Subcutaneous abdominal adipose tissue (tissue), 5 donors: ENCODE data around the gene GPR15LG.
A peak's percentile ranks its signal among the peaks of the same experiment; 100 is the strongest.

Experiments used
- H3K27ac ChIP-seq: one replicate; pipeline ENCODE4 v1.7.0; 2013; ENCODE audit warnings: low read depth, mild to moderate bottlenecking, inconsistent platforms, low read length, moderate library complexity
- H3K27me3 ChIP-seq, 5 donors: one replicate each; pipeline ENCODE4 v1.7.0; 2013; ENCODE audit warnings: low read length in 5 of 5, inconsistent platforms in 1 of 5; ENCODE audit not compliant: control insufficient read depth in 5 of 5, insufficient read depth in 4 of 5
- H3K36me3 ChIP-seq, 5 donors: one replicate each; pipeline ENCODE4 v1.7.0; 2013; ENCODE audit warnings: low read length in 5 of 5; ENCODE audit not compliant: control insufficient read depth in 5 of 5, insufficient read depth in 5 of 5
- H3K4me1 ChIP-seq, 5 donors: one replicate each; pipeline ENCODE4 v1.7.0; 2013; ENCODE audit warnings: low read length in 5 of 5, mild to moderate bottlenecking in 3 of 5, moderate library complexity in 1 of 5; ENCODE audit not compliant: control insufficient read depth in 5 of 5, insufficient read depth in 5 of 5
- H3K4me3 ChIP-seq, 5 donors: one replicate each; pipeline ENCODE4 v1.7.0; 2013; ENCODE audit warnings: low read length in 5 of 5, low read depth in 1 of 5
- H3K9ac ChIP-seq, 5 donors: one replicate each; pipeline ENCODE4 v1.7.0; 2013; ENCODE audit warnings: low read length in 5 of 5, mild to moderate bottlenecking in 4 of 5, moderate library complexity in 3 of 5
- H3K9me3 ChIP-seq, 5 donors: one replicate each; pipeline ENCODE4 v1.7.0; 2013; ENCODE audit warnings: low read length in 5 of 5; ENCODE audit not compliant: control insufficient read depth in 5 of 5
- donor health status: healthy.
- donor health status: healthy.
- donor health status: healthy.
- donor health status: healthy.
- donor health status: healthy.

Gene GPR15LG

DNA sequence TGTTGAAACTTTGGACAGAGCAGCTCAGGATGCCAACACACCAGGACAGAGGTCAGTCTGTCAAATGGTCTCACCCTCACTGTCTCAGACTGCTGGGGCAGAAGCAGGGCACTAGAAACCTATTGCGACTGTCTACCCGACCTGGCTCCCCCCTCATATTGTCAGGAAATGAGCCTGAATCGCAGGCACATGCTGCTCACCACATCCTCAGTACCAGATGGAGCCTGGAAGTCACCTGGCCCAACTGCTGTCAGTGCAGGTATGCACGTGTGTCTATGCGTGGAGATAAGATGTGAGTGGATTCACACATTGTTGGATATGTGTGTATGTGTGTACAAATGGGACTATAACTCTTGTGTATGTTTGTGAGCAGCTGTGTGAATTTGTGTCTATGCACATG is 17.5 kb downstream of the GPR15LG start:
- peaks cover 0 to 23% (median 12%) of the 10 kb centered on the region in 5 donors for H3K4me1 ChIP-seq
- H3K9me3 ChIP-seq = no peaks in the 10 kb centered on the region
- H3K27me3 ChIP-seq = peaks cover 26 to 33% (median 30%) of the 10 kb centered on the region in 5 donors
- H3K9ac ChIP-seq = no peak overlapping the region
- no peak overlapping the region for H3K4me3 ChIP-seq
- no peak overlapping the region for H3K27ac ChIP-seq
- no peaks in the 10 kb centered on the region for H3K36me3 ChIP-seq

DNA sequence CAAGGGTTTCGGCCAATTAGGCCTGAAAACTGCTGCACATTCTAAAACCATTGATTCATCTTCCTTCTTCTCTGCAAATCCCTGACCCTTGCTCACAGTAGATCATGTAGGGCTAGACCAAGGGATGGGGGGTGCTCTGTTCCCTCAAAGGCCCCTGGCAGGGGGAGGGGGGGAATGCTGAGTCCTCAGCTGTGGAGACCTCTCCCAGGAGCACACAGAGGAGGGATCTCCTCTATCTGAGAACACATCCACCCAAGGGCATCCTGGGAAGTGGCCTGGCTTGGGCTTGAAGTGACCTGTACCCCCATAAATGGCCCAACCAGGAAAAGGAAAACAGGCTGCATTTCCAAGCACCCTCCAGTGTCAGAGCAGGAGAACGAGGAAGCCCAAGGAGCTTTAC is 19.7 kb downstream of the GPR15LG start:
- Histone ChIP-seq H3K4me1 (peaks cover 0 to 23% (median 12%) of the 10 kb centered on the region in 5 donors), H3K36me3 (no peaks in the 10 kb centered on the region), H3K9ac (no peak overlapping the region)

DNA sequence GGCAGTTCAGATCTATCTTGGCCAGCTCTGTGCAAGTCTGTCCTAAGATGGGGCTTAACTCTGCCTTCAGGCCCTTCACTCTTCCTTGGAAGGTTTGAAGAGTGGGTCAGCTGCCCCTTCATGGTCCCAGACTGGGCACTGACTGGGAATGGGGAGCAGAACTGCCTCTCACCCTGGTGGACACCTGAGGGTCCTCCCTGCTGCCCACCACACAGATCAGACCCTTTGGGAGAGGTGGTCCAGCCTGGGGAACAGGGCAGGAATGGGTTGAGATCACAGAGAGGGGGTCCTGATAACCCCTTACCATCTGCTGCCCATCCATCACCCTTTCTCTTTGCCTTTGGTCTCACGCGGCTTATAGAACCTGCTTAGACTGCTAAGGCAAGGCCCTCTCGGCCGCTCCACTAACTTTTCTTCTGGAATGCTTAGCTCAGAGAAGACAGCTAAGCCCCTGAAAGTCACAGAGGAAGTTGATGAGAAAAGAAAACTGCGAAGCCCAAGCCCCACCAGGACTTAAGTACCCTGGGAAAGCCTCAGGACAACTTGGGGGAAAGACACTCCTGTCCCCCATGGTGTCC is 20.3 kb downstream of the GPR15LG start:
- Histone ChIP-seq H3K9me3 (no peaks in the 10 kb centered on the region), H3K27ac (no peak overlapping the region), H3K27me3 (peaks cover 26 to 54% (median 47%) of the 10 kb centered on the region in 5 donors), H3K4me1 (peaks cover 0 to 23% (median 12%) of the 10 kb centered on the region in 5 donors), H3K9ac (no peak overlapping the region), H3K4me3 (peak overlapping the region; percentile 15 to 60 (median 48)), H3K36me3 (no peaks in the 10 kb centered on the region)

More for the DNA sequence above, 19.7 kb downstream of the GPR15LG start:
- Histone ChIP-seq H3K27ac (no peak overlapping the region), H3K4me3 (no peak overlapping the region), H3K27me3 (peaks cover 26 to 51% (median 47%) of the 10 kb centered on the region in 5 donors), H3K9me3 (no peaks in the 10 kb centered on the region)

DNA sequence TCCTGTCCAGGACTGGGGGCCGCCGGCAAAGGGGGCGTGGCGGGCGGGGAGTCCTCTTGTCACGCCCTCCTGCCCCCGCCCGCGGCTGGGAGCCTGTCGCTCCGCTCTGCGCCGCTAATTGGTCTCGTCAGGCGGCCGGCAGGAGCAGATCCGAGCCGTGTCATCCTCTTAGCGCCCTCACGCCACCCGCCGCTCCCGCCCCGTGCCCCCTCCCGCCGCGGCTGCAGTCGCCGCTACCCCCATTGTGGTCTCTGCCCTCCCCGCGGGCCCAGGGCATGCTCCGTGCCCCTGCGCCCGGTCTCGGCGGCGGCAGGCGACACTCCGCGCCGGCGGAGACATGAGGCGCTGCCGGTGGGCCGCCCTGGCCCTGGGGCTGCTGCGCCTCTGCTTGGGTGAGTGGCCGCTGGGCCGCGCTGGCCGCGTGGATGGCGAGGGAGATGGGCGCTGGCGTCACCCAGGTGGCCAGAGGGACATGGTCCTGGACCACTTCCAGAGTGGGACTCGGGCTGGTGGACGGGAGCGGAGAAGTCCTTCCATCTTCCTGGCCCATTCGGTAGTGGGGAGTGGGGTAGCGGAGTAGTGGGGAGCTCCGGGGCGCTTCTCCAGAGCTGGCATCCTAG is 20.9 kb downstream of the GPR15LG start, which contains the start of gene CDHR1:
Gene CDHR1, plus strand, starts transcription at position 114 of the 620 bp plus-strand sequence. Its CDS starts 224 bp downstream, at position 338.
- H3K9ac ChIP-seq = no peak within 1 kb of the TSS
- no peak within 1 kb of the TSS for H3K27ac ChIP-seq
- H3K4me3 ChIP-seq = peak within 1 kb of the TSS; percentile 15 to 60 (median 48)
- H3K36me3 ChIP-seq = no peaks in the 10 kb centered on the region
- no peaks in the 10 kb centered on the region for H3K9me3 ChIP-seq
- peaks cover 0 to 23% (median 12%) of the 10 kb centered on the region in 5 donors for H3K4me1 ChIP-seq
- H3K27me3 ChIP-seq = peaks cover 26 to 54% (median 47%) of the 10 kb centered on the region in 5 donors

DNA sequence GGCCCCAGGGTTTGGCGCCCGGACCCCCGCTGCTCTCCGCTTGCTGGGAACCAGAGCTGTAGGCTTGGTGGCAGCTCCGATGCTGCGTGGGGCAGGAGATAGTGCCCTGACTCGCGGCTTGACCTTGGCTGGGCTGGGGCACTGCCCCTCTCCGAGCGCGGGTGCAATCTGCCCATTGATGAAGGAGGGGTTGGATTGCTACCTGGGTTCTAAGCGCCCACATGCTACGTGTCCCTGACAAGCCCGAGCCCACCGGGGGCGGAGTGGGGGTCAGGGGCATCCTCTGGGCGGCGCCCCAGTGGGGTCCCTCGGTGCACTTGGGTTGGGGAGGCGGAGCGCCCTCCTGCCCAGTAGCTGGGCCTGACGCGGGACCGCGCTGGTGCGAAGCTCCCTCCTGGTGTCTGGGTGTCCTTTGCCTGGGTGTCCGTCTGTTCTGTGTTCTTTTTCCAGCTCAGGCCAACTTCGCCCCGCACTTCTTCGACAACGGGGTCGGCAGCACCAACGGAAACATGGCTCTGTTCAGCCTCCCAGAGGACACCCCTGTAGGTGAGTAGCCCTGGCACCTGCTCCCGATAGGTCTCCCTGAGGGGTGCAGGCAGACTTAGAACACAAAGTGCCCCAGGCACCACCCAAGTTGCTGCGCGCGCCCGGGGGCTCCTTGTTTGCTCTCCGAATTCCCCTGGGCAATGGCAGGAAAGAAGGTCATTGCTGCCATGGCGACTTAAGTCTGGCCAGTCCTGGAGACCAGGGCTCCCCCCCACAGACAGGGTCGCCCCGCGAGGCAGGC is 21.6 kb downstream of the GPR15LG start:
- H3K4me3 ChIP-seq = peak overlapping the region in 3 of 5 donors; percentile 42 to 60 (median 48)
- H3K27me3 ChIP-seq = peaks cover 26 to 54% (median 47%) of the 10 kb centered on the region in 5 donors
- H3K36me3 ChIP-seq = no peaks in the 10 kb centered on the region
- H3K4me1 ChIP-seq = peaks cover 0 to 23% (median 12%) of the 10 kb centered on the region in 5 donors
- no peaks in the 10 kb centered on the region for H3K9me3 ChIP-seq
- no peak overlapping the region for H3K27ac ChIP-seq
- H3K9ac ChIP-seq = no peak overlapping the region

DNA sequence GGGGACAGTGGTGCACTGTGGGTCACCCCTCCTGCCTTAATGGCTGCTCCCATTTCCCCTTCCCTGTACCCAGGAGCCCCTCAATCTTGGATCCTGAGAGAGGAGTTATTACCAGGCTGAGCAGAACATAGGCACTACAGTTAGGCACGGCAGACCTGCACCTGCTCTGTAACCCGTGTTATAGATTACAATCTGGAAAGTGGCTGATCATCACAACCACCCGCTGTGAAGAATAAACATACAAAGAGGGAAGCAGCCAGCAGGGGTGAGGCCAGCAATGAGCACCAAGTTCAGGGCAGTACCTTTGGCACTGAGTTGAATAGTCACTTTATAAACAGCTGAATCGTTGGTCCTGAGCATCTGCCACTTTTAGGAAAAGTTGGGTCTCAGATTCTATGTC is 22.5 kb downstream of the GPR15LG start:
- Histone ChIP-seq H3K27ac (no peak overlapping the region), H3K4me3 (no peak overlapping the region), H3K27me3 (peaks cover 26 to 51% (median 44%) of the 10 kb centered on the region in 5 donors), H3K4me1 (peaks cover 0 to 17% (median 12%) of the 10 kb centered on the region in 5 donors), H3K36me3 (no peaks in the 10 kb centered on the region), H3K9ac (no peak overlapping the region), H3K9me3 (no peaks in the 10 kb centered on the region)

DNA sequence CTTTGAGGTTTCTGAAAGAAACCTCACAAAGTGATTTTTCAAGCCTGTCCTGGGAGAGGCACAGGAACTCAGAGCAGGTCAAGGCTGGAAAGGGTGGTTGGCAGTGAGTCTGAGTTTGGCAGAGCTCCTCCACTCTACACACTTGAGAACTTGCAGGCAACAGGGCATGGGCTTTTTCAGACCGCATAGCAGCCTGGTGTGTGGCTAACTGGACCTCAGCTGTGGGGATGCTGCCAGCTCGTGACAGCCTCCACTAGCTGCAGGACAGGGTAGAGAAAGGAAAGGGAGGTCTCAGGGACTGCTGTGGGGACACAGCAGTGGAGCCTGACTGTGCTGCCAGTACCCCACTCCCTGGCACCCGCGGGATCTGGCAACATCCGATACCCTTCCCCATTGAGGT is 23.3 kb downstream of the GPR15LG start:
- H3K27me3 ChIP-seq = peaks cover 26 to 51% (median 44%) of the 10 kb centered on the region in 5 donors

DNA sequence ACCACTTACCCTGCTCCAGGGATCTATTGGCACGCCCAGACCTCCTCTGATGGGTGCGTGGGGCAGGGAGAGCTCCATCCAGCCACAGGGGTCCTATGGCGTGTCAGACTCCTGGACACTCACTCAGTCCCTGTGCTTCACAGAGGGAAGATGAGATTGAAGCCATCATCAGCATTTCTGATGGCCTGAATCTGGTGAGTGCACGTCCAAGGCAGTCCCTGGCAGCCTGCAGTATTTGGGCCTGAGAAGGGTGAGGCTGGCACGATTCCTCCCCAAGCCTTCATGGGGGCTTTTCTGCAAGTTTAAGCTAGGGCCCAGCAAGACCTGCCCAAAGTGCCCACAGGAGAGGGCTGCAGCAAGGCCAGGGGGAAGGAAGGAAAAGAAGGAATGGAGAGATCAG is 24.0 kb downstream of the GPR15LG start:
- Histone ChIP-seq H3K9ac (no peak overlapping the region), H3K27me3 (peaks cover 26 to 51% (median 44%) of the 10 kb centered on the region in 5 donors), H3K36me3 (no peaks in the 10 kb centered on the region), H3K27ac (no peak overlapping the region), H3K4me3 (no peak overlapping the region), H3K4me1 (peaks cover 0 to 16% (median 12%) of the 10 kb centered on the region in 5 donors), H3K9me3 (no peaks in the 10 kb centered on the region)

More for the DNA sequence above, 23.3 kb downstream of the GPR15LG start:
- Histone ChIP-seq H3K9ac (no peak overlapping the region), H3K36me3 (no peaks in the 10 kb centered on the region), H3K4me3 (no peak overlapping the region), H3K27ac (no peak overlapping the region), H3K9me3 (no peaks in the 10 kb centered on the region), H3K4me1 (peaks cover 0 to 16% (median 12%) of the 10 kb centered on the region in 5 donors)

DNA sequence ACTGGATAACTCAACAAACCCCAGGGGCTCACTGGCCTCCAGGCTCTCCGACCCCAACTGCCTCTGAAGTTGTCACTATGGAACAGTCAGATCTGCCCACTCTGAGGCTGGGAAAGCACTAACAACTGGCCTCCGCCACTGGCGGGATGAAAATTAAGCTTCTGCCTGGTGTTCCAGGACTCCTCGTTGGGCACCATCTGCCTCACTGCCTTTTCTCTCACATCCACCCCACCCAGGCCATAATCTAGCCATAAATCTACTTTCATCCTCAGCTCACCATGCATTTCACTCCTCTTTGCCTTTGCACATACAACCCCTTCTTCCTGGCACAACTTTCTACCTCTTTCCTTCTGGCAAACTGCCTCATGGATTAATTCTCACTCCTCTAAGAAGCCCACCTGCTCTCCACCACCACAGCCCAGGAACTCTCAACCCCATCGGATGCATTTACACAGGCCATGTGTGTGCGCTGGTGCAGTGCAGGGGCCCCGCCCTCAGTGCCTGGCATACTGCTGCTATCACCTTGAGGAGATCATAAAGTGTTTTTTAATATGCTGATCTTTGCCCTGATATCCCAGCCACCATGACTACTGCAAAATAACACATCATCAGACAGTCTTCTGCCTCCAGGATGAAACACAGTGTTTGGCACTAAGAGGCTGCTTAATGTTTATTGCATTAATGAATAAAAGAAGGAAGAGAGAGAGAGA is 24.8 kb downstream of the GPR15LG start:
- Histone ChIP-seq H3K36me3 (no peaks in the 10 kb centered on the region), H3K9me3 (no peaks in the 10 kb centered on the region), H3K4me1 (peaks cover 0 to 16% (median 12%) of the 10 kb centered on the region in 5 donors), H3K27me3 (peaks cover 24 to 49% (median 40%) of the 10 kb centered on the region in 5 donors), H3K27ac (no peak overlapping the region), H3K9ac (no peak overlapping the region), H3K4me3 (no peak overlapping the region)
